Uterus (tissue), 4 donors: ENCODE results near the gene ZEB1. TPM values are rescaled to one million over a fixed set of nuclear protein-coding genes. Genes with fewer than 3 reads are reported as not detected.
A peak's percentile ranks its signal among the peaks of the same experiment; 100 is the strongest.

Experiments used
- DNase-seq, 2 donors: peaks; one replicate each; pipeline ENCODE4 v3.0.0-alpha.2; 2019 to 2020
- H3K27ac ChIP-seq, 2 donors: fragments of 200-600 bp; sonication (generic); 1 replicate in 1 of 2; 2 replicates in 1 of 2; pipeline ENCODE4 v1.5.1; 2016 to 2018
- H3K27me3 ChIP-seq, 2 donors: fragments of 200-600 bp; sonication (generic); one replicate each; pipeline ENCODE4 v1.5.1; 2018 to 2019; ENCODE audit warnings: control low read depth in 1 of 2
- H3K36me3 ChIP-seq, 2 donors: fragments of 200-600 bp; sonication (generic); one replicate each; pipeline ENCODE4 v1.5.1; 2019; ENCODE audit warnings: control low read depth in 1 of 2
- H3K4me1 ChIP-seq, 2 donors: fragments of 200-600 bp; sonication (generic); one replicate each; pipeline ENCODE4 v1.5.1; 2018 to 2019; ENCODE audit warnings: control low read depth in 1 of 2
- H3K4me3 ChIP-seq, 2 donors: fragments of 200-600 bp; sonication (generic); 1 replicate in 1 of 2; 2 replicates in 1 of 2; pipeline ENCODE4 v1.5.1; 2018 to 2019; ENCODE audit warnings: mild to moderate bottlenecking in 1 of 2
- H3K9me3 ChIP-seq, 2 donors: fragments of 200-600 bp; sonication (generic); one replicate each; pipeline ENCODE4 v1.5.1; 2019; ENCODE audit warnings: control low read depth in 1 of 2
- POLR2A ChIP-seq, 2 donors: fragments of 450-650 bp; IDR thresholded peaks; one replicate each; pipeline ENCODE4 v1.6.1; 2016; ENCODE audit warnings: antibody characterized with exemption in 2 of 2, mild to moderate bottlenecking in 1 of 2, moderate library complexity in 1 of 2
- intact Hi-C: fragments of 100-400 bp; cut with DNase I; formaldehyde crosslinking; loops from one replicate; pipeline ENCODE4 v1.15.1; 2023; ENCODE audit warnings: low total_unique reads
- total RNA-seq, 4 donors: library from RNA; depleted of rRNA in 3 of 4; stranded (reverse); fragments of >200 nt in 3 of 4; gene quantifications; one replicate each; pipeline versions ENCODE4 v1.1.0 to v1.2.4, GENCODE V29; 2014 to 2023
- TF ChIP-seq, protein P1 (sequence below), 4 experiments: fragments of 200-600 bp in 2 of 4; fragments of 450-650 bp in 2 of 4; sonication (generic) in 2 of 4; IDR thresholded peaks; one replicate each; pipeline ENCODE4 v1.5.1; 2016 to 2019; ENCODE audit warnings: antibody characterized with exemption in 4 of 4, mild to moderate bottlenecking in 2 of 4, moderate library complexity in 1 of 4
- donor health status: DM: yes; HTN: yes; CAD: no.

Gene ZEB1
- total RNA-seq, 4 donors from 2014 or later: 97.6 to 229 (median 210) TPM

DNA sequence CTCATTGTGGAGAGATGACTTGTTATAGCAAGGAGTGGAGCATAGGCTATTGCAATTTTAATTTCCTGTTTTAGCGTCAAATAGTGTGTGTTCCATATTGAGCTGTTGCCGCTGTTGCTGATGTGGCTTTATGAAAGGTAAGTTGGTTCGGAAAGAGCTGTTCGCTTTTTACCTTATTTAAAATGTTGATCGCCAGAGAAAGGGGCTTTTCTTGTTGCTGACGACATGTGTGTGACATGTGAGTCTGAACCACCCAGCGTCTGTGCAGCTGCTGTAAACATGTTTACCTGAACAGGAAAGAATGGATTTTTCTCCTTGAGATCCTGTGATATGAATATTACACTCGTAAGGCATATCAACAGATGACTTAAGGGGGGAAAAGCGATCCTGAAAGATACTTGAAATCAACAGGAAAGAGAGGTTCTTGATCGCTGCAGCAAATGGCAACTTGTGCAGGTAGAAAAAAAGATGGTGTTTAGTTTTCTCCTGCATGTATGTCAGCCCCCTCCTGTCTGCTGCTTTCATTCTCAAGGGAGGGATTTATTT lies 2.5 kb downstream of the ZEB1 start:
- H3K4me1 ChIP-seq: peaks cover 0 to 9% of the 10 kb centered on the region in 2 donors
- peak overlapping the region; percentile 97 to 99 for H3K27ac ChIP-seq
- intact Hi-C loops: no loop called here
- no peaks in the 10 kb centered on the region for H3K9me3 ChIP-seq
- peak overlapping the region; percentile 91 to 93 for H3K4me3 ChIP-seq
- no peaks in the 10 kb centered on the region for H3K36me3 ChIP-seq
- no peak for DNase-seq
- TF ChIP-seq, protein P1, sequence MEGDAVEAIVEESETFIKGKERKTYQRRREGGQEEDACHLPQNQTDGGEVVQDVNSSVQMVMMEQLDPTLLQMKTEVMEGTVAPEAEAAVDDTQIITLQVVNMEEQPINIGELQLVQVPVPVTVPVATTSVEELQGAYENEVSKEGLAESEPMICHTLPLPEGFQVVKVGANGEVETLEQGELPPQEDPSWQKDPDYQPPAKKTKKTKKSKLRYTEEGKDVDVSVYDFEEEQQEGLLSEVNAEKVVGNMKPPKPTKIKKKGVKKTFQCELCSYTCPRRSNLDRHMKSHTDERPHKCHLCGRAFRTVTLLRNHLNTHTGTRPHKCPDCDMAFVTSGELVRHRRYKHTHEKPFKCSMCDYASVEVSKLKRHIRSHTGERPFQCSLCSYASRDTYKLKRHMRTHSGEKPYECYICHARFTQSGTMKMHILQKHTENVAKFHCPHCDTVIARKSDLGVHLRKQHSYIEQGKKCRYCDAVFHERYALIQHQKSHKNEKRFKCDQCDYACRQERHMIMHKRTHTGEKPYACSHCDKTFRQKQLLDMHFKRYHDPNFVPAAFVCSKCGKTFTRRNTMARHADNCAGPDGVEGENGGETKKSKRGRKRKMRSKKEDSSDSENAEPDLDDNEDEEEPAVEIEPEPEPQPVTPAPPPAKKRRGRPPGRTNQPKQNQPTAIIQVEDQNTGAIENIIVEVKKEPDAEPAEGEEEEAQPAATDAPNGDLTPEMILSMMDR (IDR thresholded peaks at IDR 0.05): no peak
- no peak for TF ChIP-seq POLR2A (IDR thresholded peaks at IDR 0.05)
- no peaks in the 10 kb centered on the region for H3K27me3 ChIP-seq

DNA sequence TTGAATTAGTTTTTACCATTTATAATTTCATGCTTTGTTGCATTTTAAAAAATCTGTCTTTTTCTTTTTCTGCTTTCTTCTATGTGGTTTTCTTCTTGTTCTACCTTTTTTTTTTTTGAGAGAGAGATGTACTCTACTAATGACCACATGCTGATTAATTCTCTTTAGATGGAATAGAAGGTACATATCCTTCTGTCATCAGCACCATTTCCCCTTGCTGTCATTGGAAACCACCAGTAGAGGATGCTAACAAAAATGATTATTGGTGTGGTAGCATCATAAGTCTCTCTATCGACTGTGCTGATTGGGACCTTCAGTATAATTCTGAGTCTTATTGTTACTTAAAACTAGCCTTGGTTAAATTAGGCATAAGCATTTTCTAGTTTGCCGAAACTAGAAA lies 3.6 kb downstream of the ZEB1 start:
- no peak for DNase-seq
- intact Hi-C loops: no loop called here
- TF ChIP-seq, protein P1 (IDR thresholded peaks at IDR 0.05): peak; percentile 6 to 41 (median 24)
- TF ChIP-seq POLR2A (IDR thresholded peaks at IDR 0.05): no peak
- Histone ChIP-seq H3K36me3 (no peaks in the 10 kb centered on the region), H3K9me3 (no peaks in the 10 kb centered on the region), H3K4me1 (peaks cover 0 to 9% of the 10 kb centered on the region in 2 donors), H3K27me3 (no peaks in the 10 kb centered on the region), H3K27ac (peak overlapping the region in 1 of 2 donors; percentile 99), H3K4me3 (no peak overlapping the region)

DNA sequence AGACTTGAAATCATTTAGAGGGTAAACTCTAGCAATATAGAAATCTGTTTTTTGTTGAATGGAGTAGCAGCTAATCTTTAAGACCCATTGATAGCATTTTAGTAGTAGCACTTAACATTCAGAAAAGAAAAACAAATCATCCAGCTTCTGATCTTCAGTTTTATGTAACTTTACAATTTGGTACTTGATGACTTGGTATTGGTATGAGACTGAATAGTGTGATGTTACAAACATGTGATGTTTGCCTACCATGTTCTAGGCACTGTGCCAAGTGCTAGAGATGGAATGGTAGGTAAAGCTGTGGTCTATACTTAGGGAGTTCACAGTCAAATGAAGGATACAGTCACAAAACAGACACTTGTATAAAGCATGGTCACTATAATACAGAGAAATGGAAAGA lies 21.3 kb downstream of the ZEB1 start:
- Histone ChIP-seq H3K4me1 (peaks cover 0 to 5% of the 10 kb centered on the region in 2 donors), H3K36me3 (no peaks in the 10 kb centered on the region), H3K27ac (no peak overlapping the region), H3K9me3 (no peaks in the 10 kb centered on the region), H3K27me3 (no peaks in the 10 kb centered on the region), H3K4me3 (no peak overlapping the region)
- no peak for DNase-seq
- TF ChIP-seq, protein P1 (IDR thresholded peaks at IDR 0.05): no peak
- no peak for TF ChIP-seq POLR2A (IDR thresholded peaks at IDR 0.05)
- intact Hi-C loops: no loop called here

DNA sequence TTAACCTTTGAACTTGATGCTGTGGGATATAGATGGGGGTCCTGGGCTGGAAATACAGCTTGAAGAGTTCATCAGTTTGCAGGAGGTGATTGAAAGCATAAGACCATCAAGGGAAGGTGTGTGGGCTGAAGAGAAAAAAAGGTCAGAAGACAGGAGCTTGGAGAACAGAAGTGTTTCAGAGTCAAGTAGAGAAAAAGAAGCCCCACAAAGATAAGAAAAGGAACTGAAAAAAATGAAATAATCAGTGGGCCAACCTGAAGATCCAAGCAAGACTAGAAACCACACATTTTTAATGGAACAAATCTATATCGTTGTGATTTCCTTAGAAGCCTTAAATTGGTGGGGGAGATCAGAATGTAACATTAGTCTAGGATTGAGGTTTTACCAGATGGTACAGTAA lies 22.5 kb downstream of the ZEB1 start:
- no peak for TF ChIP-seq POLR2A (IDR thresholded peaks at IDR 0.05)
- TF ChIP-seq, protein P1 (IDR thresholded peaks at IDR 0.05): no peak
- Histone ChIP-seq H3K36me3 (no peaks in the 10 kb centered on the region), H3K9me3 (no peaks in the 10 kb centered on the region), H3K27ac (no peak overlapping the region), H3K4me3 (no peak overlapping the region), H3K4me1 (peaks cover 10 to 15% of the 10 kb centered on the region in 2 donors), H3K27me3 (no peaks in the 10 kb centered on the region)
- DNase-seq: no peak
- intact Hi-C loops: no loop called here

GRCh38 chr10:31343009-31343408 lies 24.0 kb downstream of the ZEB1 start:
- H3K4me1 ChIP-seq: peaks cover 11 to 26% of the 10 kb centered on the region in 2 donors
- TF ChIP-seq, protein P1 (IDR thresholded peaks at IDR 0.05): no peak
- DNase-seq: no peak
- no peak overlapping the region for H3K4me3 ChIP-seq
- no peaks in the 10 kb centered on the region for H3K9me3 ChIP-seq
- intact Hi-C loops: no loop called here
- no peak overlapping the region for H3K27ac ChIP-seq
- H3K27me3 ChIP-seq: no peaks in the 10 kb centered on the region
- no peaks in the 10 kb centered on the region for H3K36me3 ChIP-seq
